WI38 (cell line): ENCODE measurements around the gene PYROXD2.
"Not testable (repeated sequence)": the region's sequence is repeated elsewhere in the genome, so short reads cannot be mapped to it uniquely, and the experiment has no call there.

Experiments
- H3K4me3 ChIP-seq: 2 replicates; pipeline ENCODE4 v1.5.1; 2011; ENCODE audit warnings: low read depth, mild to moderate bottlenecking, control low read depth, low read length
- CTCF ChIP-seq: IDR thresholded peaks from 2 replicates; pipeline ENCODE4 v1.5.1; 2012; ENCODE audit warnings: low read depth, mild to moderate bottlenecking, control low read depth, low read length

PYROXD2 gene

GRCh38 chr10:98388101-98388655, 26.8 kb downstream of the PYROXD2 start:
- TF ChIP-seq CTCF, result no peak
- H3K4me3 ChIP-seq, result no peak overlapping the region

GRCh38 chr10:98384531-98385133, 30.4 kb downstream of the PYROXD2 start:
- no peak overlapping the region for H3K4me3 ChIP-seq
- TF ChIP-seq CTCF, result no peak

GRCh38 chr10:98383869-98384268, 31.1 kb downstream of the PYROXD2 start:
- H3K4me3 ChIP-seq, result no peak overlapping the region
- TF ChIP-seq CTCF, result no peak

GRCh38 chr10:98383134-98383667, 31.8 kb downstream of the PYROXD2 start:
- H3K4me3 ChIP-seq, result not testable (repeated sequence)

- H3K4me3 ChIP-seq, result no peak overlapping the region
- TF ChIP-seq CTCF, result no peak
These were observed 32.3 kb downstream of the PYROXD2 start for GRCh38 chr10:98382691-98383101.

GRCh38 chr10:98380493-98381339, 34.3 kb downstream of the PYROXD2 start:
- no peak for TF ChIP-seq CTCF
- no peak overlapping the region for H3K4me3 ChIP-seq

- H3K4me3 ChIP-seq, result no peak overlapping the region
- no peak for TF ChIP-seq CTCF
These were observed 36.3 kb downstream of the PYROXD2 start for GRCh38 chr10:98378722-98379121.
